Ishikawa (cell line): ENCODE data around the gene SDHAF4.
A peak's percentile ranks its signal among the peaks of the same experiment; 100 is the strongest.

Source experiments
- CEBPB ChIP-seq: IDR thresholded peaks from 2 replicates; pipeline ENCODE4 v1.6.1; 2012
- CREB1 ChIP-seq: IDR thresholded peaks from 2 replicates; pipeline ENCODE4 v1.6.1; 2012; ENCODE audit warnings: low read depth
- EGR1 ChIP-seq: IDR thresholded peaks from 2 replicates; pipeline ENCODE4 v1.6.1; 2012
- EP300 ChIP-seq: IDR thresholded peaks from 2 replicates; pipeline ENCODE4 v1.6.1; 2012; ENCODE audit warnings: borderline replicate concordance
- FOXM1 ChIP-seq: IDR thresholded peaks from 2 replicates; pipeline ENCODE4 v1.6.1; 2012; ENCODE audit warnings: low read depth, borderline replicate concordance
- MAX ChIP-seq: IDR thresholded peaks from 2 replicates; pipeline ENCODE4 v1.6.1; 2012
- NFIC ChIP-seq: IDR thresholded peaks from 2 replicates; pipeline ENCODE4 v1.6.1; 2012
- RAD21 ChIP-seq: IDR thresholded peaks from 2 replicates; pipeline ENCODE4 v1.6.1; 2012; ENCODE audit warnings: low read depth
- REST ChIP-seq: IDR thresholded peaks from 2 replicates; pipeline ENCODE4 v1.6.1; 2012; ENCODE audit warnings: low read depth, mild to moderate bottlenecking
- TAF1 ChIP-seq: IDR thresholded peaks from 2 replicates; pipeline ENCODE4 v1.6.1; 2012; ENCODE audit warnings: low read depth, mild to moderate bottlenecking
- TCF12 ChIP-seq: IDR thresholded peaks from 2 replicates; pipeline ENCODE4 v1.6.1; 2012; ENCODE audit warnings: low read depth
- TEAD4 ChIP-seq: IDR thresholded peaks from 2 replicates; pipeline ENCODE4 v1.6.1; 2012
- USF1 ChIP-seq: IDR thresholded peaks from 2 replicates; pipeline ENCODE4 v1.6.1; 2012
- YY1 ChIP-seq: IDR thresholded peaks from 2 replicates; pipeline ENCODE4 v1.6.1; 2012; ENCODE audit warnings: low read depth
- ZBTB7A ChIP-seq: IDR thresholded peaks from 2 replicates; pipeline ENCODE4 v1.6.1; 2012; ENCODE audit warnings: low read depth

Gene SDHAF4

GRCh38 chr6:70566751-70567382 is at the start of gene SDHAF4:
Gene SDHAF4, plus strand, starts transcription at chr6:70566930. Its CDS starts 11 bp downstream, at chr6:70566941.
- TF ChIP-seq NFIC (no peak; the same call in 1 of the 2 replicates), ZBTB7A (peak; percentile 68; the same call in 1 of the 2 replicates), YY1 (peak; percentile 86), EGR1 (0 out of 2 replicates have a peak, but pooled peaks have one; percentile 33), MAX (peak; percentile 87), TAF1 (peak; percentile 79), TCF12 (peak; percentile 54), REST (no peak), CEBPB (no peak)

GRCh38 chr6:70518723-70519122 is 48.0 kb upstream of the SDHAF4 start:
- TF ChIP-seq EGR1 (no peak), TCF12 (no peak), TEAD4 (no peak), REST (no peak), MAX (no peak), CREB1 (no peak), YY1 (no peak), TAF1 (no peak), USF1 (no peak), FOXM1 (no peak), CEBPB (no peak), RAD21 (no peak), NFIC (no peak), ZBTB7A (no peak), EP300 (no peak)

- TF ChIP-seq ZBTB7A = no peak
- TF ChIP-seq RAD21 = peak; percentile 51
These were observed 46.2 kb upstream of the SDHAF4 start for GRCh38 chr6:70520575-70520974.

- peak; percentile 77 for TF ChIP-seq REST
- TF ChIP-seq USF1 = no peak
- no peak for TF ChIP-seq EP300
These were observed 41.9 kb upstream of the SDHAF4 start for GRCh38 chr6:70524721-70525286.

GRCh38 chr6:70527071-70527737 is 39.5 kb upstream of the SDHAF4 start:
- TF ChIP-seq RAD21 (no peak), TEAD4 (no peak), MAX (no peak), REST (no peak), CEBPB (no peak), FOXM1 (no peak), CREB1 (no peak), YY1 (no peak), TCF12 (no peak), USF1 (no peak), NFIC (no peak), EGR1 (no peak)
